Hepatocyte (in vitro differentiated cells): ENCODE results near the gene DKK2. TPM values are rescaled to one million over a fixed set of nuclear protein-coding genes. Genes with fewer than 3 reads are reported as not detected.

Experiments used
- DNase-seq: peaks from one replicate; pipeline ENCODE4 v3.0.0-alpha.2; 2016; ENCODE audit warnings: low spot score
- H2AFZ ChIP-seq: fragments of 200-600 bp; sonication (generic); 2 replicates; pipeline ENCODE4 v1.6.0; 2016; ENCODE audit warnings: antibody characterized with exemption, mild to moderate bottlenecking
- H3K27ac ChIP-seq: fragments of 200-600 bp; sonication (generic); 2 replicates; pipeline ENCODE4 v1.5.1; 2016; ENCODE audit warnings: mild to moderate bottlenecking
- H3K27me3 ChIP-seq: fragments of 200-600 bp; sonication (generic); 2 replicates; pipeline ENCODE4 v1.6.1; 2016
- H3K36me3 ChIP-seq: fragments of 200-600 bp; sonication (generic); replicated peaks from 2 replicates; pipeline ENCODE4 v1.5.1; 2016; ENCODE audit warnings: low read depth; ENCODE audit not compliant: insufficient read depth
- H3K4me1 ChIP-seq: fragments of 200-600 bp; sonication (generic); 2 replicates; pipeline ENCODE4 v1.5.1; 2016; ENCODE audit warnings: mild to moderate bottlenecking, moderate library complexity; ENCODE audit not compliant: insufficient read depth
- H3K4me2 ChIP-seq: fragments of 200-600 bp; sonication (generic); 2 replicates; pipeline ENCODE4 v1.6.0; 2016
- H3K4me3 ChIP-seq: fragments of 200-600 bp; sonication (generic); 2 replicates; pipeline ENCODE4 v1.5.1; 2016; ENCODE audit warnings: mild to moderate bottlenecking
- H3K79me2 ChIP-seq: fragments of 200-600 bp; sonication (generic); 2 replicates; pipeline ENCODE4 v1.6.0; 2017; ENCODE audit warnings: mild to moderate bottlenecking
- H3K9me2 ChIP-seq: fragments of 200-600 bp; sonication (generic); replicated peaks from 2 replicates; pipeline ENCODE4 v1.6.0; 2017; ENCODE audit warnings: mild to moderate bottlenecking; ENCODE audit not compliant: insufficient read depth
- H3K9me3 ChIP-seq: fragments of 200-600 bp; sonication (generic); 2 replicates; pipeline ENCODE4 v1.5.1; 2016; ENCODE audit warnings: low read depth, mild to moderate bottlenecking
- H4K20me1 ChIP-seq: fragments of 200-600 bp; sonication (generic); 2 replicates; pipeline ENCODE4 v1.6.0; 2016; ENCODE audit warnings: mild to moderate bottlenecking; ENCODE audit not compliant: insufficient read depth, poor library complexity, severe bottlenecking
- CTCF ChIP-seq: fragments of 200-600 bp; sonication (generic); IDR thresholded peaks from 2 replicates; pipeline ENCODE4 v1.5.1; 2016; ENCODE audit warnings: antibody characterized with exemption, mild to moderate bottlenecking; ENCODE audit not compliant: poor library complexity
- EZH2 ChIP-seq: fragments of 200-600 bp; sonication (generic); IDR thresholded peaks from 2 replicates; pipeline ENCODE4 v1.6.1; 2016; ENCODE audit warnings: antibody characterized with exemption, mild to moderate bottlenecking, borderline replicate concordance
- EZH2phosphoT487 ChIP-seq: fragments of 200-600 bp; sonication (generic); IDR thresholded peaks from one replicate; pipeline ENCODE4 v1.6.1; 2018; ENCODE audit warnings: antibody characterized with exemption, mild to moderate bottlenecking, low read depth, moderate library complexity; ENCODE audit not compliant: unreplicated experiment, severe bottlenecking
- WGBS: methylation state at CpG from one replicate; pipeline ENCODE4 v1.1.6; 2016; ENCODE audit warnings: low lambda C conversion rate; ENCODE audit errors: missing lambda C conversion rate; 5-methylcytosine and 5-hydroxymethylcytosine counted together
- polyA plus RNA-seq: library from polyadenylated mRNA; unstranded; fragments of >200 nt; fragmentation: Nextera tagmentation; extraction: Ambion mirVana; gene quantifications from 2 replicates; pipeline ENCODE4 v1.2.1, GENCODE V29; 2016
- total RNA-seq: library from RNA; depleted of rRNA; stranded (reverse); fragments of >200 nt; gene quantifications from 2 replicates; pipeline ENCODE4 v1.2.3, GENCODE V29; 2014

The DKK2 gene
- total and polyA plus RNA-seq, 2 experiments from 2014 or later: 19.7 to 28.1 TPM

DNA sequence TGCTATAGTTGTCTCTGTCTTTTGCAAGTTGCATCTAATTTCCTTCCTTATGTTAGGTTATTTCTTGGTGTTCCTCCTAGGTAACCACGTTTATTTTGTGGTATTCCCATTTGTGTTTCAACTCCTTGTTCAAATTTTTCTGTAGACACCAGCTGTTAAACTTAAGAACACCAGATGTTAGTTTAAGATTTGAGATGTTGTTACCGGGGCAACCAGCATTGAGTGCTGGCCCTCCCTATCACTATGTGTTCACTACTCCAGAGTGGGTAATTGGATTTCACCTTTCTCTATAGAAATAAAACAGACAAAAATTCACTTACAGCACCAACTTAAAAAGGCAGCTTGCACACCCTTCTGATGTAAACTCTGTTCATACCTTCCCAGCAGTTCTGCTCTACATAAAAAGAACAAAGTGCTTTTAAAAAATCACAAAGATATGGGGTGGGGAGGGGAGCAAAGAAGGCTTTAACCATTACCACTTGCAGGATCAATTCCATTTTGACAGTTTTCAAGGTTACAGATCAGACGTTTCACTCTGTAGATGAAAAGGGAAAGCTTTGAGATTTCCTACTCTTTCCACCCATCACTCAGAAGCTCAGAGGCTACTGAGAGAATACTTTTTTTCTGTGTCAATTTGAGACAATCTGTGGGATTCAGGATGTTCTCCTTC lies 82.9 kb downstream of the DKK2 start:
- Histone ChIP-seq H3K27ac (no peak overlapping the region), H3K4me3 (no peak overlapping the region), H3K36me3 (no peaks in the 10 kb centered on the region), H4K20me1 (no peaks in the 10 kb centered on the region), H3K9me3 (no peaks in the 10 kb centered on the region), H2AFZ (no peak overlapping the region), H3K9me2 (no peaks in the 10 kb centered on the region), H3K27me3 (no peaks in the 10 kb centered on the region), H3K79me2 (no peaks in the 10 kb centered on the region), H3K4me1 (no peaks in the 10 kb centered on the region), H3K4me2 (no peak overlapping the region)
- TF ChIP-seq EZH2 (no peak), CTCF (no peak), EZH2phosphoT487 (no peak)
- no peak for DNase-seq
- WGBS: 48% methylated on average over 3 of the region's 3 CpGs

- Histone ChIP-seq H3K4me3 (no peak overlapping the region), H3K9me3 (no peaks in the 10 kb centered on the region), H3K27ac (no peak overlapping the region), H3K79me2 (no peaks in the 10 kb centered on the region), H3K9me2 (no peaks in the 10 kb centered on the region), H3K4me2 (no peak overlapping the region), H4K20me1 (no peaks in the 10 kb centered on the region), H2AFZ (no peak overlapping the region), H3K4me1 (no peaks in the 10 kb centered on the region), H3K27me3 (no peaks in the 10 kb centered on the region), H3K36me3 (no peaks in the 10 kb centered on the region)
- DNase-seq: no peak
- TF ChIP-seq EZH2 (no peak), CTCF (no peak), EZH2phosphoT487 (no peak)
- 89% methylated on average over 2 of the region's 2 CpGs for WGBS
These were observed 84.2 kb downstream of the DKK2 start for GRCh38 chr4:106951891-106952290.

DNA sequence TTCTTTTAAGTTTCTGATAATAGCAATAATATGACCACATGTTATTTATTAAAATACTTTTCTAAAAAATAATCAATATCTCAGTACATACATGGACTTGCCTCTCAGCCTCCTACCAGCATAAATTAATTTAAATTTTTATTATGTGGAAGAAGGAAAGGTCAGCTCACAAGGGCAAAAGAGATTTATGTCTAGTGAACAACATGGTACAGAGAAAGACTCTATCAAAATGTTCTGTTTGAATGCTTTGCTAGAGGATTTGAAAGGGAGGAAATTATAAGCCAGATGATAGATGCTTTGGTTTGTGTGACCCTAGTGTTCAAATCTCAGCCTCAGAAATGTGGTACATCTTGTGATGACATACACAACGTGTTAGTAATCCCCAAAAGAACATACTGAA lies 94.3 kb downstream of the DKK2 start:
- no peaks in the 10 kb centered on the region for H3K9me2 ChIP-seq
- H3K9me3 ChIP-seq: no peaks in the 10 kb centered on the region
- no peaks in the 10 kb centered on the region for H3K79me2 ChIP-seq
- H2AFZ ChIP-seq: no peak overlapping the region
- H3K27ac ChIP-seq: no peak overlapping the region
- no peaks in the 10 kb centered on the region for H3K4me1 ChIP-seq
- no peak for TF ChIP-seq CTCF
- no peak for TF ChIP-seq EZH2phosphoT487
- WGBS: 57% methylated on average over 1 of the region's 1 CpG
- no peak overlapping the region for H3K4me2 ChIP-seq
- H3K27me3 ChIP-seq: no peaks in the 10 kb centered on the region
- DNase-seq: no peak
- H4K20me1 ChIP-seq: no peaks in the 10 kb centered on the region
- H3K36me3 ChIP-seq: no peaks in the 10 kb centered on the region
- no peak overlapping the region for H3K4me3 ChIP-seq

DNA sequence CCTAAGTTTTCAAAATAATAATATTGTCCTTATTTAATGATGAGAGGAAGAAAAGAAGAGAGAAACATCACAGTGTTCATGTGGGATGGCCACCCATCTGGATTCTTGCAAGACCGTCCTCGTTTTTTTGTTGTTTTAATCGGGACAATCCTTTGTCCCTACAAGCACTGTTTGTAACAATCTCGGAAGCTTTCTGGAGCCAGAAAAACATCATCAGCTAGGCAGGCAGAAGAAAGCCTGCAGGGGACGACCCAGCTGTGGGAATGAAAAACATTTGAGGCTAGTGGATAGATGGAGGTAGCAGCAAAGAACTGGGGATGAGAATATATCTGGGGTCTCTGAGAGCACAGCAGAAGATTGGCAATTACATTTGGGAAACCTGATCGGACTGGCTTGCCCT lies 105.6 kb downstream of the DKK2 start:
- 78% methylated on average over 6 of the region's 6 CpGs for WGBS
- no peaks in the 10 kb centered on the region for H3K4me1 ChIP-seq
- no peaks in the 10 kb centered on the region for H3K36me3 ChIP-seq
- H3K27me3 ChIP-seq: no peaks in the 10 kb centered on the region
- no peaks in the 10 kb centered on the region for H3K79me2 ChIP-seq
- H3K4me3 ChIP-seq: no peak overlapping the region
- no peak for TF ChIP-seq EZH2
- TF ChIP-seq EZH2phosphoT487: no peak
- no peak for TF ChIP-seq CTCF
- H3K4me2 ChIP-seq: no peak overlapping the region
- no peak overlapping the region for H3K27ac ChIP-seq
- no peaks in the 10 kb centered on the region for H3K9me2 ChIP-seq
- no peaks in the 10 kb centered on the region for H4K20me1 ChIP-seq
- H3K9me3 ChIP-seq: no peaks in the 10 kb centered on the region
- no peak for DNase-seq
- H2AFZ ChIP-seq: no peak overlapping the region
